ENCODE data around the gene TMEM131.
"Not testable (repeated sequence)": the region's sequence is repeated elsewhere in the genome, so short reads cannot be mapped to it uniquely, and the experiment has no call there.

TMEM131 gene

DNA sequence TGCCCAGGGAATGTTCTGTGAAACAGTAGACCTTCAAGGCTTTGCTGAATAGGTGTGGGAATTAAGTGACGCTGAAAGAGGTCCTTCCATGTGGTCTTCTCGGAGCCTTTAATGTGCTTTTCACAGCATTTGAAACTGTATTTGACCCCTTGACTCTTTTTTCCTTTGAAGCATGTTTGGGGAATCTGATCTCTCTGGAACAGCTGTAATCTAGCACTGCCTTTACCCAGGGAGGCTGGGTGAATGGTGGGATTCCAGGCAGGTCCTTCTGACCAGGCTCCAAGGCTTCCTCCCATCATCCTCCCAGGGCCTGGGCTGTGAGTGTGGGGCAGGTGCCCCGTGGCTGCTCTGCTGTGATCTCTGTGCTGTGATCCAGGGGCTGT, 278.1 kb downstream of the TMEM131 start:
- DNase-seq, result no peak

DNA sequence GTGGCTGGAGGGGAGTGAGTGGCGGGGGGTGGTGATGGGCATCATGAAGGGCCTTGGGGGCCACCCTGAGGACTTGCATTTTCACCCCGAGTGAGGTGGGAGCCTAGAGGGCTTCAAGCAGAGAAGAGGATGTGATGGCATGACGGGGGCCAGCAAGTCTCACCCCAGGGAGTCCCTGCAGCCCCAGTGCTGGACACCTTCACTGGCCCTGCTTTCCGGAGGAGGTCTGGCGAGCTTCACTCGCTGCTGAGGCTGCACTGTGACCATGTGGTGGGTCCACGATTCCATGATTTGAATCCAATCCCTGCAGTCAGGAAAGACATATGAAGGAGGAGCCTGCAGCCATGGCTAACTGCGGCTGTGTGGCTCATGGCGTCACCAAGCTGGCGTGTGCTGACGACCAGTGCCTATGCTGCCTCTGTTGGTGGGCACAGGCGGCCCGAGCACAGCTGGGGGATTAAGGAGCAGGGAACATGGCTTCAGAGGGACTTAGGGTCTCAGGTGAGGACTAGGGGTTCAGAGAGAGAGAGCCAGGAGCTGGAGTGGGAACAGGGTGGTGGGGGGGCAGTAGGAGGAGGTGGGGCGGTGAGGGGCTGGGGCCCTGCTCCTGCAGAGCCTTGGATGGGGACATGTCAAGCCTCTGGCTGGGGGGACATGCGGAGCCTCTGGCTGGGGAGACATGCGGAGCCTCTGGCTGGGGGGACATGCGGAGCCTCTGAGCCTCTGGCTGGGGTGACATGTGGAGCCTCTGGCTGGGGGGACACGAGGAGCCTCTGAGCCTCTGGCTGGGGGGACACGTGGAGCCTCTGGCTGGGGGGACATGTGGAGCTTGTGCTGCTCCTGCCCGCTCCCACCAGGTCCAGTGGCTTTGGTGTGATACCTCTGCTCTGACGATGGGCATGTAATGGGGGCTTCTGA, 278.8 kb downstream of the TMEM131 start:
- DNase-seq, result no peak

GRCh38 chr2:97715951-97716694, 279.6 kb downstream of the TMEM131 start:
- DNase-seq, result no peak

DNA sequence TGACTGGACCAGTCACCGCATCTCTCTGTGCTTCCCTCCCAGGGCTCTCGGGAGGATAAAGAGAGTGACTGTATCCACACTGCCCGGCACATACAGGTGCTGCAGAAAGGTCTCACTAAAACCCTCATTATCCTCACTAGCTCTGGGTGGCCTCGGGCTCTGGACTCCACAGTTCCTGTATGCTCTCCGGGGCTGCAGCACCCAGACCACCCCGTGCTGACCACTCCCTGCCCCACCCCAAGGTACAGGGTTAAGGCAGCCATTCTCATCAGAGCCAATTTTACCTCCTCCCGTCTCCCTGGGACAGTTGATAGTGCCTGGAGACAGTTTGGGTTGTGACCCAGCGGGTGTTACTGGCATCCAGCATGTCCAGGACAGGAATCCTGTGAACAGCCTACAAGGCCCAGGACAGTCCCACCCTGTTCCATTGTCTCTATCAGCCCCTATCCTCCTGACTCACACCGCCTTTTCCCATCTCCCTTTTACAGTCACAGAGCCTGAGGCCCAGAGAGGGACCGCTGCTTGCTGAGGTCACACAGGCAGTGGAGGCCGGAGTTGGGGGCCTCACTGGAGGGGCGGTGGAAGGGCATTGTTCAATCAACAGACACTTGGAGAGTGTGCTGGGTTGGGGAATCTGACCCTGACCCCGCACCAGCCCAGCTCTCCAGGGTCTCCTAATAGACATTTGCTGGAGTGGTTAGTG, 280.6 kb downstream of the TMEM131 start:
- DNase-seq, result no peak

- DNase-seq, result no peak
Measured at GRCh38 chr2:97714084-97714949, 281.4 kb downstream of the TMEM131 start.

DNA sequence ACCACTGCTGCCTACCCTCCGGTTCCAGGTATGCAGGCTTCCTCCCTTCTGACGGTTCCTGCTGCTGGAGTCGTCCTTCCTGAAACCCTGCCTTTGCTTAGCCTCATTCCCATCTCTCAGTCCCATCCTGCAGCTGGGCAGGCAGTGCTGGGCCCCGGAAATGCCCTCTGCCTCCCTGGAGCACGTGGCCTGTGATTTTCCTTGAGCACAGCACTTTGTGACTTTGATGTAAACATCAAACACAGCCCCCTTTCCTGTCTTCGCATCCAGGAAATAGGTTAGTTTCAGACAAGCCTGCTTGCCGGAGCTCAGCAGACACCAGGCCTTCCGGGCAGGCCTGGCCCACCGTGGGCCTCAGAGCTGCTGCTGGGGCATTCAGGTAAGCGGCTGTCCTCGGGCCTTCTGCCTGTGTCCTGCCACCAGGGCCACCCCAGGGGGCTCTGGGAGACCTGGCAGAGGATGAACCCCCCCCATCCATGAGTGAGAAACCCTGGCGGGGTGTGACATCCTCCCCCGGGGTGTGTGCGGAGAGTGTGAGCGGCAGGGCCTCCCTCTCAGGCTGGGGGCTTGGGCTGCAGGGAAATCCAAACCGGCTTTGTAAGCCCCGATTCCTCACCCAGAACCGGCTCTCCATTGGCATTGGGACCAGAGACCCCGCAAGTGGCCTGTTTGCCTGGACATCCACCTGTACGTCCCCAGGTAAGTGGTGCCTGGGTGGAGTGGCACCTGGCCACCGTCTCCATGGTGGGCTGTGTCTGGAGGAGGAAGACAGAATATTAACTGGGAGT, 282.3 kb downstream of the TMEM131 start, which contains the start of gene ZAP70:
TSS of gene ZAP70 (plus strand) at position 281 of the 788 bp plus-strand sequence. CDS start 10,461 bp downstream, outside the sequence.
- DNase-seq, result peak in 2 of 4 experiments; percentile 48 to 51

- no peak for DNase-seq
Measured at GRCh38 chr2:97712693-97713295, 283.0 kb downstream of the TMEM131 start.

- DNase-seq, result not testable (repeated sequence)
Measured at GRCh38 chr2:97712175-97712574, 283.6 kb downstream of the TMEM131 start.

GRCh38 chr2:97711394-97711711, 284.4 kb downstream of the TMEM131 start:
- no peak for DNase-seq

GRCh38 chr2:97708608-97709007, 287.1 kb downstream of the TMEM131 start:
- no peak for DNase-seq

DNA sequence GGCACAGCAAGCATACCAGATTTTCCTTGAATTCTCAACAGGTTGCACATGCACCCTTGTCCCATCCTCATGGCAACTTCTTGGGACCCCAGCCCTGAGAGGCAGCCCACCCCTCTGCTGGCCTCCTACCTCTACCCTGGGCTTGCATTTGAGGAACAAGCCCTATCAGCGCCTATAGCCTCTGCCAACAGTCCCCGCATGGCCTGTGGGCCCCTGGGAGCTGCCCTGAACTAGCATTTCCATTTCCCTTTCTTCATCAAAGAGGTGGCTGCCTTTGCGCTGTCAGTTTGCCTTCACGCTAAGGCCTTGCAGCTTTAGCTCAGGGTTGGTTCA, 287.7 kb downstream of the TMEM131 start:
- DNase-seq, result no peak

DNA sequence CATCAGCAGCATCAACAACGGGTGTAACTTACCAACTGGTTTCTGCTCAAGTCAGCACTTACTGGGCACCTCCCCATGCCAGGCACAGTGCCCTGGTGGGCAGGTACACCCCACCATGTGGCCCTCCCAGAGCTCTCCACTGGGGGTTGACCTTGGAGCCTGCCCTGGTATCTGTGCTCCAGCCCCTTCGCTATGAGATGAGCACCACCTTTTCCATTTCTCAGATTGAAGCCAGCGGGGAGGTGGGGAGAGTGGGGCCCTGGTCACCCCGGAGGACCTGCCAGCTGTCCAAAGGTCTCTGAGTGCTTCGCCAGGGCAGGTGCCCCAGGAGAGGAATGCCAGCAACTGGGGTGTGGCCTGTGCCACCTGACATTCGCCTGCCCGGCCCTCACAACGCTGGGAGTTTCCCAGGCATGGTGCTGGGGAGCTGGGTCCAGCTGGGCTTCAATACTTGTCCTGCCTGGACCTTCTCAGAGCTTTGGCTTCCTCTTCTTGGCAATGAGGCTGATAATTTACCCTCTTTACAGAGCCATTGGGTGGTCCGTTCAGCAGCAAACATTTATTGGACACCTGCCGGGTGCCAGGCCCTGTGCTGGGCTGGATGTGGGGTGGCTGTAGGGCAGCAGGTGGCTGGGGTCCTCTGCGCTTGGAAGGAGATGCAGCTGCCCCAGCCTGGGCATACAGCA, 288.2 kb downstream of the TMEM131 start:
- DNase-seq, result no peak

GRCh38 chr2:97706708-97707345, 288.9 kb downstream of the TMEM131 start:
- no peak for DNase-seq

Data from activated CD4-positive, CD25-positive, alpha-beta regulatory T cell (primary cell).